ENCODE results near the gene GATA6.

- TF ChIP-seq POLR2A (IDR thresholded peaks at IDR 0.05) (no peak), CTCF (IDR thresholded peaks at IDR 0.05) (no peak)
These were observed 52.0 kb downstream of the GATA6 start for GRCh38 chr18:22221350-22221749.
